ENCODE measurements around the gene ROR1. TPM values are rescaled to one million over a fixed set of nuclear protein-coding genes. Genes with fewer than 3 reads are reported as not detected.

Gene ROR1
- total RNA-seq, 4 donors from 2014 or later, result 5.1 to 7.3 (median 6.5) TPM

GRCh38 chr1:64187646-64188045 lies 413.8 kb downstream of the ROR1 start:
- no peaks in the 10 kb centered on the region for H3K36me3 ChIP-seq
- peaks cover 0 to 6% (median 2%) of the 10 kb centered on the region in 4 donors for H3K4me1 ChIP-seq
- no peak overlapping the region for H3K27ac ChIP-seq (replicated peaks in 1 of 4)
- H3K9me3 ChIP-seq, result no peaks in the 10 kb centered on the region
- H3K4me3 ChIP-seq, result no peak overlapping the region
- DNase-seq (ENCODE audit: extremely low spot score), result peak; percentile 74
- H3K27me3 ChIP-seq, result no peaks in the 10 kb centered on the region
- WGBS, result 86% methylated on average over 1 of the region's 4 CpGs
- intact Hi-C loops (cut with DNase I), result no loop called here
- TF ChIP-seq POLR2AphosphoS5 (IDR thresholded peaks at IDR 0.05), result no peak
- TF ChIP-seq CTCF (IDR thresholded peaks at IDR 0.05), result no peak
- TF ChIP-seq POLR2A (IDR thresholded peaks at IDR 0.05; ENCODE audit: low read depth), result no peak
- no peak for TF ChIP-seq EP300 (IDR thresholded peaks at IDR 0.05)

DNA sequence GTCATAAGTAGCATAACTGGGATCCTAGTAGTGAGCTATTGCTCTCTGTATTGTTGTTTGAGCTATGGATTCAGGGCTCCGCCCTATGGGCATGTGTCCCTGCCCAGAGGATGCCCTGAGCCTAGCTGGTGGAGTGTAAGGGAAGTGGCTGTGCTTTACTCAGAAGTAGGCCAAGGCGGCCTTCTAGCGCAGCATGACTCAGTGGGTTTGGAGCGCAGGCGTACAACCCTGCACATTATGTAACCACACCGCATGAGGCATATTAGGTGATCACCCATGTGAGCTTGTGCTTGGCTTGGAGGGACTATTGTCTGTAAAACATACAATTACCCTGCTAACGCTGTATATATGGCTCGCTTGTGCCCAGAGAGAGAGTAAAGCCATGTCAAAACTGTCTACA lies 418.5 kb downstream of the ROR1 start:
- no peak overlapping the region for H3K4me3 ChIP-seq
- no peaks in the 10 kb centered on the region for H3K36me3 ChIP-seq
- DNase-seq (ENCODE audit: extremely low spot score), result no peak
- no peak for TF ChIP-seq EP300 (IDR thresholded peaks at IDR 0.05)
- TF ChIP-seq CTCF (IDR thresholded peaks at IDR 0.05), result no peak
- TF ChIP-seq POLR2A (IDR thresholded peaks at IDR 0.05; ENCODE audit: low read depth), result no peak
- no peak for TF ChIP-seq POLR2AphosphoS5 (IDR thresholded peaks at IDR 0.05)
- no peaks in the 10 kb centered on the region for H3K27me3 ChIP-seq
- H3K9me3 ChIP-seq, result no peaks in the 10 kb centered on the region
- intact Hi-C loops (cut with DNase I), result no loop called here
- no peak overlapping the region for H3K27ac ChIP-seq (replicated peaks in 1 of 4)
- no peaks in the 10 kb centered on the region for H3K4me1 ChIP-seq
- 95% methylated on average over 5 of the region's 8 CpGs for WGBS

- no peak for DNase-seq (ENCODE audit: extremely low spot score)
- H3K36me3 ChIP-seq, result no peaks in the 10 kb centered on the region
- 64% methylated on average over 8 of the region's 8 CpGs for WGBS
- H3K27ac ChIP-seq (replicated peaks in 1 of 4), result no peak overlapping the region
- no peak overlapping the region for H3K4me3 ChIP-seq
- no peaks in the 10 kb centered on the region for H3K9me3 ChIP-seq
- intact Hi-C loops (cut with DNase I), result no loop called here
- H3K4me1 ChIP-seq, result no peaks in the 10 kb centered on the region
- TF ChIP-seq EP300 (IDR thresholded peaks at IDR 0.05) (no peak), POLR2AphosphoS5 (IDR thresholded peaks at IDR 0.05) (no peak), POLR2A (IDR thresholded peaks at IDR 0.05; ENCODE audit: low read depth) (no peak), CTCF (IDR thresholded peaks at IDR 0.05) (no peak)
- H3K27me3 ChIP-seq, result no peaks in the 10 kb centered on the region
Measured at GRCh38 chr1:64194168-64195080, 420.6 kb downstream of the ROR1 start.

GRCh38 chr1:64195081-64195395 lies 421.2 kb downstream of the ROR1 start:
- no peaks in the 10 kb centered on the region for H3K4me1 ChIP-seq
- 73% methylated on average over 1 of the region's 1 CpG for WGBS
- H3K27ac ChIP-seq (replicated peaks in 1 of 4), result no peak overlapping the region
- TF ChIP-seq EP300 (IDR thresholded peaks at IDR 0.05) (no peak), CTCF (IDR thresholded peaks at IDR 0.05) (no peak), POLR2AphosphoS5 (IDR thresholded peaks at IDR 0.05) (no peak), POLR2A (IDR thresholded peaks at IDR 0.05; ENCODE audit: low read depth) (no peak)
- no peak overlapping the region for H3K4me3 ChIP-seq
- intact Hi-C loops (cut with DNase I), result no loop called here
- H3K27me3 ChIP-seq, result no peaks in the 10 kb centered on the region
- DNase-seq (ENCODE audit: extremely low spot score), result no peak
- no peaks in the 10 kb centered on the region for H3K36me3 ChIP-seq
- no peaks in the 10 kb centered on the region for H3K9me3 ChIP-seq
